Fibroblast of lung (primary cell): ENCODE results near the gene HOXB5. TPM values are rescaled to one million over a fixed set of nuclear protein-coding genes. Genes with fewer than 3 reads are reported as not detected.

Experiments used
- DNase-seq, 2 donors: peaks; one replicate each; pipeline versions ENCODE4 v3.0.0 to v3.0.0-alpha.2; 2010; ENCODE audit warnings: low read depth in 2 of 2
- H2AFZ ChIP-seq: 2 replicates; pipeline ENCODE4 v1.5.1; 2012; ENCODE audit warnings: low read length, control low read depth, inconsistent platforms
- H3K27ac ChIP-seq: 2 replicates; pipeline ENCODE4 v1.5.1; 2011; ENCODE audit warnings: low read length, control low read depth; ENCODE audit not compliant: insufficient read depth
- H3K27me3 ChIP-seq: 2 replicates; pipeline ENCODE4 v1.5.1; 2011; ENCODE audit warnings: mild to moderate bottlenecking, low read length; ENCODE audit not compliant: control insufficient read depth, insufficient read depth
- H3K36me3 ChIP-seq: 2 replicates; pipeline ENCODE4 v1.5.1; 2011; ENCODE audit warnings: low read length; ENCODE audit not compliant: control insufficient read depth, insufficient read depth
- H3K4me1 ChIP-seq: 2 replicates; pipeline ENCODE4 v1.5.1; 2011; ENCODE audit warnings: low read length; ENCODE audit not compliant: control insufficient read depth, insufficient read depth; ENCODE audit errors: extremely low read depth
- H3K4me2 ChIP-seq: 2 replicates; pipeline ENCODE4 v1.5.1; 2011; ENCODE audit warnings: low read length, control low read depth; ENCODE audit not compliant: insufficient read depth; ENCODE audit errors: extremely low read depth
- H3K4me3 ChIP-seq, 4 experiments: fragments of 200-600 bp in 1 of 4; sonication (generic) in 1 of 4; replicated peaks in 1 of 4; 2 replicates each; pipeline ENCODE4 v1.5.1; 2011 to 2016; ENCODE audit warnings: low read length in 4 of 4, low read depth in 3 of 4, mild to moderate bottlenecking in 3 of 4, control low read depth in 2 of 4, inconsistent platforms in 1 of 4, mixed read lengths in 1 of 4; ENCODE audit not compliant: insufficient read depth in 1 of 4; ENCODE audit errors: control extremely low read depth in 1 of 4
- H3K79me2 ChIP-seq: 2 replicates; pipeline ENCODE4 v1.5.1; 2012; ENCODE audit warnings: mild to moderate bottlenecking, low read length, inconsistent platforms; ENCODE audit not compliant: control insufficient read depth, insufficient read depth
- H3K9ac ChIP-seq: 2 replicates; pipeline ENCODE4 v1.5.1; 2011; ENCODE audit warnings: mild to moderate bottlenecking, low read length, control low read depth; ENCODE audit not compliant: insufficient read depth
- H3K9me3 ChIP-seq: 2 replicates; pipeline ENCODE4 v1.5.1; 2012; ENCODE audit warnings: low read depth, low read length; ENCODE audit not compliant: control insufficient read depth, insufficient read depth
- H4K20me1 ChIP-seq: 2 replicates; pipeline ENCODE4 v1.5.1; 2011; ENCODE audit warnings: low read length; ENCODE audit not compliant: control insufficient read depth, insufficient read depth; ENCODE audit errors: extremely low read depth
- EZH2 ChIP-seq: IDR thresholded peaks from 2 replicates; pipeline ENCODE4 v1.5.1; 2012; ENCODE audit warnings: low read length, control low read depth, mild to moderate bottlenecking; ENCODE audit errors: missing control alignments
- polyA plus RNA-seq, 2 donors: library from polyadenylated mRNA; depleted of rRNA in 1 of 2; stranded (reverse) in 1 of 2; unstranded in 1 of 2; fragments of >200 nt; gene quantifications; 2 replicates each; pipeline ENCODE4 v1.2.1, GENCODE V29; 2011 to 2012; ENCODE audit warnings: missing spikeins in 1 of 2
- total RNA-seq: library from RNA; depleted of rRNA; stranded (reverse); fragments of >200 nt; gene quantifications from 2 replicates; pipeline ENCODE4 v1.2.1, GENCODE V29; 2014
- TF ChIP-seq, protein P1 (sequence below), 2 donors: IDR thresholded peaks in 1 of 2; conservative IDR thresholded peaks in 1 of 2; 1 replicate in 1 of 2; 2 replicates in 1 of 2; pipeline ENCODE4 v1.5.1; 2011 to 2012; ENCODE audit warnings: low read length in 2 of 2, control low read depth in 1 of 2, inconsistent platforms in 1 of 2, low read depth in 1 of 2, mild to moderate bottlenecking in 1 of 2

HOXB5 gene
- total and polyA plus RNA-seq, 2 donors (not counting 1 experiment from before 2014, with no cell fraction given) = 2.1 to 9.4 TPM

DNA sequence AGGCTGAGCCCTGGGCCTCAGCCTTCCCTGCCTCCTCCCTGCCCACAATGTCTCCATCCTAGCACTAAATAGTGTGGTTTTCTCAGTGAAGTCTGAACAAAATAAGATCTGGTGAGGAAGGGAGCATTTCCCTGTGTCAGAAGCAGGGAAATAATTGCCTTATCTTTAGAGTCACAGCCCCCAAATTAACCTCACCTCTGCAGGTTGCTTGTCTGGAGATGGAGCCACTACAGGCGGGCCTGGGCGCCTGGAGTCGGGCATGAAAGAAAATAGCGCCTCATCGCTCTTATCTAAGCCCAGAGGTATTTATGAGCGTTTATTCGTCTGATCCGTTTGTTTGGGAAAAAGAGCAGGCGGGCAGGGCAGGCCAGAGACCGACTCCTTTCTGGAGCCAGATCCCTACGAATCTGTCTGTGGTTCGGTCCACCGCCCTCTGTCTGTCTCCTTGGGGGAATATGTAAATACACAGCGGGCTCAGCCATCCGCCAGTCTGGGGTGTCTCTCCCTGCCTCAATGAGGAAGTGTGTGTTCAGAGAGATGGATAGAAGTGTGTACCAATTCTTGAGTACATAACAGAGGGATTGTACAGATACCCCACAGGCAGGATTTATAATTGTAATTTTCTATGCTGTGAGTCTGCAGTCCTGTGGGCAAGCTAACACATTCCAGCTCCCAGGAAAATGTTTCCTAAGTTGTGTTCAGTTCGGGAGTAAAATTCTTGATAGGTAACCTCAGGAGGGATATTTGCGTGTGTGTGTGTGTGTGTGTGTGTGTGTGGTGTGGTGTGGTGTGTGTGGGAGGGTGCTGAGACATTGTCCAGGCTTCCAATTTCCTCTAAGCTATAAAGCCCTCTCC, 6.9 kb upstream of the HOXB5 start:
- Histone ChIP-seq H3K4me1 (peaks cover 2% of the 10 kb centered on the region), H3K9ac (no peak overlapping the region), H3K9me3 (no peaks in the 10 kb centered on the region), H3K79me2 (peaks cover 80% of the 10 kb centered on the region), H3K36me3 (peaks cover 3% of the 10 kb centered on the region), H2AFZ (no peak overlapping the region), H3K4me2 (no peak overlapping the region), H3K27me3 (no peaks in the 10 kb centered on the region), H3K4me3 (no peak overlapping the region), H4K20me1 (no peaks in the 10 kb centered on the region), H3K27ac (no peak overlapping the region)
- no peak for DNase-seq
- TF ChIP-seq, protein P1, sequence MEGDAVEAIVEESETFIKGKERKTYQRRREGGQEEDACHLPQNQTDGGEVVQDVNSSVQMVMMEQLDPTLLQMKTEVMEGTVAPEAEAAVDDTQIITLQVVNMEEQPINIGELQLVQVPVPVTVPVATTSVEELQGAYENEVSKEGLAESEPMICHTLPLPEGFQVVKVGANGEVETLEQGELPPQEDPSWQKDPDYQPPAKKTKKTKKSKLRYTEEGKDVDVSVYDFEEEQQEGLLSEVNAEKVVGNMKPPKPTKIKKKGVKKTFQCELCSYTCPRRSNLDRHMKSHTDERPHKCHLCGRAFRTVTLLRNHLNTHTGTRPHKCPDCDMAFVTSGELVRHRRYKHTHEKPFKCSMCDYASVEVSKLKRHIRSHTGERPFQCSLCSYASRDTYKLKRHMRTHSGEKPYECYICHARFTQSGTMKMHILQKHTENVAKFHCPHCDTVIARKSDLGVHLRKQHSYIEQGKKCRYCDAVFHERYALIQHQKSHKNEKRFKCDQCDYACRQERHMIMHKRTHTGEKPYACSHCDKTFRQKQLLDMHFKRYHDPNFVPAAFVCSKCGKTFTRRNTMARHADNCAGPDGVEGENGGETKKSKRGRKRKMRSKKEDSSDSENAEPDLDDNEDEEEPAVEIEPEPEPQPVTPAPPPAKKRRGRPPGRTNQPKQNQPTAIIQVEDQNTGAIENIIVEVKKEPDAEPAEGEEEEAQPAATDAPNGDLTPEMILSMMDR (conservative IDR thresholded peaks at IDR 0.05 in 1 of 2, IDR thresholded peaks at IDR 0.05 in 1 of 2; ENCODE audit: low read depth in 1 of 2, low read length in 2 of 2) = no peak
- TF ChIP-seq EZH2 = no peak

DNA sequence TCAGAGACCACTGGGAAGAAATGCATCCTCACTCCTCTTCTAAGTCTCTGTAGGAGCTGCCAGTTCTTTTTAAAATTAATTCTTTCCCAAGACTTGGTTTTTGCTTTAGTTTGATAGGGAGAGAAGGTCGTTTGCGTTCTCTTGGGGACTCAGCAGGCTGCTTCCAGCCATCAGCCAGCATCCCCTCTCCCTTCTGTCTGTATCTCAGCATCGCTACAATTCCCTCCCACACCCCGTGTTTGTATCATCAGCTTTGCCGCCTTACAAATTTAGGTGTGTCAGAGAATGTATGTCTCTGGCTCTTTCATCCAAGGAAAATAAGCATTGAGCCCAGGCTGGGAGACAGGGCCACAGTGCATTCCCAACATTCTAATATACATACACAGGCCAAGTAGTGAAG, 5.8 kb upstream of the HOXB5 start:
- Histone ChIP-seq H3K27me3 (no peaks in the 10 kb centered on the region), H4K20me1 (no peaks in the 10 kb centered on the region)

DNA sequence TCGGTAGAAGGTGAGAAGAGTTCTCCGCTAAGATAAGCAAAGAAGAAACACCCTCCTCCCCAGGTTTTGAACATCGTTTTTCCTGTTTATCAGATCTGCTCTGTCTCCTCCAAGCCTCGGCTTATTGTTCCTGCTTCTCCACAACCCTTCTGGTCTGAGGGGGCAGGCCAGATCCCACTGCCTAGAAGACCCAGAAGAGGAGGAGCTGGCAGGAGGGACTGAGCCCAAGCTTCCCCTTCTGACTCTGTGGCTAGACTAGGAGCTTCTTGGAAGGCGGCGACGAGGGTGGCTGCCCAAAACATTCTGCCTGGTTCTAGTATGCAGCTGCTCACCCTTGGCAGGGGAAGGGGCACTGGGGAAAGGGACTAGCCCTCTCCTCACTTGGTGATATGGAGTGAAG, 5.2 kb upstream of the HOXB5 start:
- H4K20me1 ChIP-seq = no peaks in the 10 kb centered on the region
- no peaks in the 10 kb centered on the region for H3K27me3 ChIP-seq
- no peaks in the 10 kb centered on the region for H3K9me3 ChIP-seq
- H3K9ac ChIP-seq = no peak overlapping the region
- no peak for DNase-seq
- peaks cover 4% of the 10 kb centered on the region for H3K4me1 ChIP-seq
- no peak overlapping the region for H2AFZ ChIP-seq
- H3K27ac ChIP-seq = no peak overlapping the region
- H3K36me3 ChIP-seq = peaks cover 3% of the 10 kb centered on the region
- H3K4me3 ChIP-seq = peak overlapping the region in 3 of 4 experiments; percentile 83 to 88 (median 87)
- H3K4me2 ChIP-seq = peak overlapping the region; percentile 95
- TF ChIP-seq, protein P1 (conservative IDR thresholded peaks at IDR 0.05 in 1 of 2, IDR thresholded peaks at IDR 0.05 in 1 of 2; ENCODE audit: low read depth in 1 of 2, low read length in 2 of 2) = no peak
- TF ChIP-seq EZH2 = no peak
- peaks cover 95% of the 10 kb centered on the region for H3K79me2 ChIP-seq

More for the DNA sequence above, 5.8 kb upstream of the HOXB5 start:
- DNase-seq = no peak
- TF ChIP-seq EZH2 = no peak
- TF ChIP-seq, protein P1 (conservative IDR thresholded peaks at IDR 0.05 in 1 of 2, IDR thresholded peaks at IDR 0.05 in 1 of 2; ENCODE audit: low read depth in 1 of 2, low read length in 2 of 2) = no peak
- H3K27ac ChIP-seq = no peak overlapping the region
- H3K4me3 ChIP-seq = no peak overlapping the region
- peaks cover 3% of the 10 kb centered on the region for H3K36me3 ChIP-seq
- H3K9me3 ChIP-seq = no peaks in the 10 kb centered on the region
- peaks cover 91% of the 10 kb centered on the region for H3K79me2 ChIP-seq
- no peak overlapping the region for H2AFZ ChIP-seq
- H3K4me2 ChIP-seq = no peak overlapping the region
- peaks cover 4% of the 10 kb centered on the region for H3K4me1 ChIP-seq
- no peak overlapping the region for H3K9ac ChIP-seq
